ES-I3 (cell line): ENCODE results near the gene LYSMD2.
A peak's percentile ranks its signal among the peaks of the same experiment; 100 is the strongest.

Source experiments
- H3K36me3 ChIP-seq: 2 replicates; pipeline ENCODE4 v1.6.1; 2013; ENCODE audit warnings: mild to moderate bottlenecking, low read length, control low read depth, moderate library complexity; ENCODE audit not compliant: insufficient read depth
- H3K4me1 ChIP-seq: 2 replicates; pipeline ENCODE4 v1.6.1; 2013; ENCODE audit warnings: mild to moderate bottlenecking, control low read depth, low read length; ENCODE audit not compliant: insufficient read depth
- H3K9ac ChIP-seq: 2 replicates; pipeline ENCODE4 v1.6.1; 2013; ENCODE audit warnings: low read depth, mild to moderate bottlenecking, low read length, moderate library complexity
- H3K9me3 ChIP-seq: 2 replicates; pipeline ENCODE4 v1.6.1; 2013; ENCODE audit warnings: mild to moderate bottlenecking, low read length, moderate library complexity; ENCODE audit not compliant: control insufficient read depth, insufficient read depth

LYSMD2 gene

DNA sequence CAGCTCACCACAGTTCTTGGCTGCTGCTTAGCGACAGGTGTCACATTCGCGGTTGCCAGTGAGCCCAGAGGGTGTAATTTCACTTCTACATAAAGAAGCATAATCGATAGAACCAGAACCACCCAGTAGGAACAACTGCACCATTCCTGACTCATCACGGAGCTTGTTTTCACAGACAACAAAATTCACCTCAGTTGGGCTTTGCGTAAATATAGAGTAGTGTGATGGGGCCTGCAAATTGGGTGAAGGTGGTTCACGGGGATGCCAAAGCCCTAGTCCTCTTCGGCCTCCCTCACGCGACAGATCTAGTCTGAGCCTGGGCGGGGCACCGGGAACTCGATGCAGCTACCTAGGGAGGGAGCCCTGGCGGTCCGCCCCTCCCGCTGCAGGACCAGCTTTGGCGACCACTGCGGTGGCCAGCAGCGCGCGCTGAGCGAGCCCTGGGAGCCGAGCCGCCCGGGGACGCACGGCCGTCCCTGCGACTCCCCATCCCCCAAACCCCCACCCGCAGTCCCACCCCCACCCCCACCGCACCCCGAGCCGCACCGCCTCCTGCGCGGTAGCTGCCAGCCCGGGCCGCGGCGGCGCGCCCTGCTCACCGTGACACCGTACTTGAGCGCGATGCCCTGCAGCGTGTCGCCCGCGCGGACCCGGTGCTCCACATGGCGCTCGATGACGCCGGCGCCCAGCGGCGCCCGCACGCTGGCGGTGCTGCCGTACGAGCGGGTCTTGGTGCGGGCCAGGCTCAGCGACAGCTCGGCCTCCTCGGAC lies 519 bp downstream of the LYSMD2 start:
- Histone ChIP-seq H3K9ac (peak overlapping the region; percentile 76), H3K36me3 (no peaks in the 10 kb centered on the region), H3K9me3 (no peaks in the 10 kb centered on the region), H3K4me1 (no peaks in the 10 kb centered on the region)

DNA sequence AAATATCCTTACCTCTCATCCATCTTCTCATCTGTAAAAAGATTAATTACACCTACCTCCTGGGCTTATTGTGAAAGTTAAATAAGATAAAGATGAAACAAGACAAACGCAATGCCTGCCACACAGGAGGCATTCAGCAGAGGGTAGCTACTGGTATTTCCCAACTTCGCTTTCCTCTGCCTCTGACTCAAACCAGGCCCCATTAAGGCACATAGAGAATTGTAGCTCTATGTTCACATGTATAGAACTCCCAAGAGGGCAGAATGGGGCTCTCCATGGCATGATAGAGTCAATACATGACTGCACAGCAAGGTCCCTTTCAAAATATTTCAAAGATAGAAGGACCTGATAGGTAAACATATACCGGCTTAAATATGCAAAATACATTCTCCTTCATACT lies 1.4 kb downstream of the LYSMD2 start:
- no peaks in the 10 kb centered on the region for H3K36me3 ChIP-seq
- no peak overlapping the region for H3K9ac ChIP-seq
- H3K9me3 ChIP-seq, result no peaks in the 10 kb centered on the region
- no peaks in the 10 kb centered on the region for H3K4me1 ChIP-seq

DNA sequence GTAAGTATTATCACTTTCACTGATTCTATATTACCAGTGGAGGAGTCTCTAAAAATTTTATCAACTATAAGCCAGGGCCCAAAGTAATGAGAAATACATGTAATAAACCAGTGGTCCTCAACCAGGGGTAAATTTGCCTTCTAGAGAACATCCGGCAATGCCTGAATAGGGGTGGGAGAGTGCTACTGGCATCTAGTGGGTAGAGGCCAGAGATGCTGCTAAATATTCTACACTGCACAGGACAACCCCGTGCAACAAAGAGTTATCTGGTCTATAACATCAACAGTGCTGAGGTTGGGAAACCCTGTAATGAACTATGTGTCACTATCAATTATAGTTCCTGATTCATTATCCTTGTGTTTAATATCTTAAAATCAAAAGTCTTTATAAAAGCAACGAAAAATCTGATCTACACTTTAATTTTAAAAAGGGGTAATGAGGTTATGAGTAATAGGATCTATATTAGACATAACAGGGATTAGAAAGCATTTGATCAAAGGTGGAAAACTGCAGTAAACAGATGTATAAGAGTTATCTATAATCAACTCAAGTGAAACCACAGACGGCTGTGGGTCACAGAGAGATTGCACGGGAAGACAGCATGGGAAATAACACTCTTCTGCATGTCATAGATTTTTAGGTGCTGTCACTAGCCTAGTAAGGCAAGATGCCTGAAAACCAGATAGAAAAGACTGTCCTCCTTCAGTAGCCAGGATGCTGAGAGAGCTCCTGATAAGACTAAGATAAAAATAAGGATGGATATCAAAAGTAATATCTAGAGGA lies 2.0 kb downstream of the LYSMD2 start:
- Histone ChIP-seq H3K9ac (no peak overlapping the region), H3K36me3 (no peaks in the 10 kb centered on the region), H3K4me1 (no peaks in the 10 kb centered on the region), H3K9me3 (no peaks in the 10 kb centered on the region)

DNA sequence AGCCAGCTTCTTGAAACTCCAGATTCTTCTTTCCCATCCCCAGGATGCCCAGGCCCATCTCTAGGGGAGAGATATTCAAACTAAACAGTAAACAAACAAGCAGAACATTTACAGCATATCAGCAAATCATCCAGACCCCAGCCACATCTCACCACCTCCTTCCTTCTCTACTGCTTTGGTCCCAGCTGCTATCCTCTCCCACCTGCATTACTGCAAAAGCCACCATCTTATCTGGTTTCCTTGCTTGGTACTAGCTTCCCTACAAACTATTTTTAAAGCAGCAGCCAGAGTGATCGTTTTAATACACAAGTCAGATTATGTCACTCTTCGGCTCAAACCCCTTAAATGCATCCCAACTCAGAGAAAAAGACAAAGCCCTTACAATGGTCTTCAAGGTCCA lies 4.8 kb downstream of the LYSMD2 start:
- 0 out of 2 replicates have a peak, but pooled peaks cover 2% of the 10 kb centered on the region for H3K4me1 ChIP-seq
- no peak overlapping the region for H3K9ac ChIP-seq

DNA sequence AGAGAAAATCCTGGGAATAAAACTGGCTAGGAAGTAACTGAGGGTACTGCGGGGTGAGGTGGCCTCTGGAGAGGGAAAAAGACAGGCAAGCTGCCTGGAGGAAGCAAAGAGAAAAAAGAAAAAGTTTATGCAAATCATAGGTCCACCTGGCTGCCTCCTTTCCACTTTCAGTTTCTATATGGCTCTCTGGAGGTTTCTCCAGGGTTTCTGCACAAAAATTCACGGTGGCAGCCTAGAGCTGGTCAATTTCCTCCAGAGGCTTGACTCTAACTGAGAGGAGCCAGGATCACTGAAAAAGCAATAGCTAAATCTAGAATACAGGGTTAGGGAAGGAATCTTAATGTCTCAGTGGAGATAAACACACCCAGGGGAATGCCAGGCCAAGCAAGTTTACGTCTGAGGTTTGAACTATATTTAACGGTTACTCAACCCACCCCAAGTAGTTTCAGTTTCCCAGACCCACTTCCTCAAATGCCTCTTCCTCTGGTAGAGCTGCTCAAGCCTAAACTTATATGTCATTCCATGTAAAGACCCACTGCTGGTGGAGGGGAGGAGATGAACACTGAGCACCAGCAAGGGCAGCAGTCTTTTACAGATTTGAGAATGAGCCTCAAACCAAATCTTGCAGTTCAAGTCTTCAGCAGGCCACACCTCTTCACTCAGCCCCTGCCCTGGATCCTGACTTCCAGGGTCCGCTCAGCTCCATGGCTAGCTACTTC lies 5.7 kb downstream of the LYSMD2 start:
- no peaks in the 10 kb centered on the region for H3K9me3 ChIP-seq
- peaks cover 11% of the 10 kb centered on the region for H3K4me1 ChIP-seq
- H3K9ac ChIP-seq, result no peak overlapping the region
- H3K36me3 ChIP-seq, result no peaks in the 10 kb centered on the region

More for the DNA sequence above, 4.8 kb downstream of the LYSMD2 start:
- Histone ChIP-seq H3K36me3 (no peaks in the 10 kb centered on the region), H3K9me3 (no peaks in the 10 kb centered on the region)

DNA sequence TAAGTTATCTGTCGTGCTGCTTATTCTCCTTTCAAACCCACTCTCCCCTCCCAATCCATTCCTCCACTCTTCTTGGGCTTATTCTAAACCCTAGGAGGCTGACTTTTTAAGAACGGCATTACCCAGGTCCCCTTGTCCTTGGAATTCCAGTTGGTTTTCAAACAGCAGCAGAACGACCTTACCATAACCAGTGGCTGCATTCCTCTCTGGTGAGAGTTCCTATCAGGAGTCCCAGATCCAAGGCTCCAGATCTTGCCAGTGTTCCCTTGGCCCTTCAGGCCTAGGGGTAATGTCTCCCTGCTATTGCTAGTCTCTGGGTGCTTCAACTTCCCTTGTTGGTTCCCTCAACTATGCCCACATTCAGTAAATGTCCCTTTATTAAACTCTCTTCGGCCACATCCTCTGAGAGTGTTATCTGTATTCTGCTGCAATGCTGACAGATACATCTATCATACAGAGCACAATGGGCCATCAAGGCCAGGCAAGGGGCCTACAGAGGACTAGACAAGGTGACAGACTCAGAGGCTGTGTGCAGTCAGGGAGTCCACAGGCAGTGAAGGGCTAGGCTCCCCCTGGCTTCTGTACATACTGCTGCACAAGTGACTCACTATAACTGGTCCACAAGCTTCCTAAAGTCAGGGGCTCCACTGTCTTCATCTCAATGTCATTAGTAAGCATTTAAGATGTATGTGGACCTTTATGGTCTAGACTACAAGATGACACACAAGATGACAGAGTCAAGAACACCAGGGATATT lies 10.1 kb downstream of the LYSMD2 start:
- no peak overlapping the region for H3K9ac ChIP-seq
- peaks cover 19% of the 10 kb centered on the region for H3K4me1 ChIP-seq
- no peaks in the 10 kb centered on the region for H3K9me3 ChIP-seq

DNA sequence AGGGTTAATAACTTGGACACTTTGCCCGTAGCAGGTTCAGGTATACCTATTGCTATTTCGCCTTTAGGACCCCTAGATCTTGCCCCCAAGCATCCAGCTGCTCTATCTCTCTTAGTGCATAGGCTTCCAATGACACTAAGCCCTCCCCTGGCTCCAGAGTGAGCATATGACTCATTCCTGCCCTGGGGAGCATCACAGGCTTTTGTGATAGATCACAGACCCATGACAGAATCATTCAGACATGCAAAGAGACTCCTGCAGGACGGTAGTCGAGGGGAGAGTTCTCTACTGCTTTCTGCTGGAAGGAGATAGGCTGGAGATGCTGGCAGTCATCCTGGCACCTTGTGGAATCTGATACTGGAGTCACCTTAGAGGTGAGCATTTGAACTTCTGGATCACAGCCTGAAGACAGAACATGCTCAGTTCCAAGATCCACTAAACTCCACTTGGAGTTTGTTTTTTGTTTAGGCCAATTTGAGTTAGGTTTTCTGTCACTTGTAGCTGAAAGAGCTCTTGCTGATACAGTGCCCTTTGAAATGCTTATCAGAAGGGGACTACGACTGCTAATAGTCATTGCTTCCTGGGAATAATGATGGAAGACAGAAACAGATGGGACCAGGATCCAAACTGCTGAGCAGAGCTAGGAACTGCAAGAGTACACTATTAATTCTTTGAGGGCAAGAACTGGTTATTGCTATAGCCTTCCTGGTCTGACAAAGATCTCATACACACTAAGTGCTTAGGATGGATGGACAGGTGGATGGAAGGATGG lies 11.0 kb downstream of the LYSMD2 start:
- Histone ChIP-seq H3K9ac (no peak overlapping the region), H3K36me3 (no peaks in the 10 kb centered on the region), H3K9me3 (no peaks in the 10 kb centered on the region), H3K4me1 (peaks cover 19% of the 10 kb centered on the region)

More for the DNA sequence above, 10.1 kb downstream of the LYSMD2 start:
- H3K36me3 ChIP-seq, result no peaks in the 10 kb centered on the region

DNA sequence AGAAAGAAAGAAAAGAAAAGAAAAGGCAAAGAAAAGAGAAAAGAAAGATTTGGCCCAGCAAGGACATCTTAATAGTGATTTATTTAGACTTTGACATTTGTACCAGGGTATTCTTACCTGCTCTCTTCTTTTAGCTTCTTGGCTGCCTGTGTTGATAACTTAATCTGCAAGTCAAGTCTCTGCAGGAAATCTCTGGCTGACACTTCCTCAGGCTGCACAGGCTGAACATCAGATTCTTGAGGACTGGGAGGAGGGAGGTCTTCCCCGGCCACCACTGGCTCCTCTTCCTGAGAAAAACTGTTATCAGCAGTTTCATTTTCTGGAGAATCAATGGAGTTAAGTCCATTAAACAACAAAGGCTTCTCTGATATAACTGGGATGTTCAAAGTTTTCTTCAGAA lies 12.8 kb downstream of the LYSMD2 start:
- peaks cover 19% of the 10 kb centered on the region for H3K4me1 ChIP-seq
- H3K9ac ChIP-seq, result no peak overlapping the region
- H3K36me3 ChIP-seq, result no peaks in the 10 kb centered on the region

DNA sequence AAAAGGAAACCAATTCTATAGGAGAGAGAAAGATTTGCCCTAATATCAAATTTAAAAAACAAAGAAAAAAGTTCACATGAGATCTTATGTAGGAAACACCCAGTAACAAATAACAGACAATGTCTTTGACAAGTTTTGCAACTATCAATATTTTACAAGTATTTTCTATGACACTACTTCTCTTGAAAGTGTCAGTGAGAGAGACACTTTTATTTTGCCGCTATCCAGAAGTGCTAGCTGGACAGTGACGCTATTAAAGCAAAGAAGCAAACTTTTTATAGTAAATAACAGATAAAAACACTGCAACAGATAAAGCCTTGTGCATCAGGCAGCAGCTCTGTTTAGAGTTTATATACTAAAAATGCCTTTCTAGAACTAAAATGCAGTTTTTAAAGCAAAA lies 13.3 kb downstream of the LYSMD2 start:
- Histone ChIP-seq H3K36me3 (no peaks in the 10 kb centered on the region), H3K4me1 (peaks cover 19% of the 10 kb centered on the region), H3K9ac (no peak overlapping the region), H3K9me3 (no peaks in the 10 kb centered on the region)

More for the DNA sequence above, 12.8 kb downstream of the LYSMD2 start:
- H3K9me3 ChIP-seq, result no peaks in the 10 kb centered on the region

DNA sequence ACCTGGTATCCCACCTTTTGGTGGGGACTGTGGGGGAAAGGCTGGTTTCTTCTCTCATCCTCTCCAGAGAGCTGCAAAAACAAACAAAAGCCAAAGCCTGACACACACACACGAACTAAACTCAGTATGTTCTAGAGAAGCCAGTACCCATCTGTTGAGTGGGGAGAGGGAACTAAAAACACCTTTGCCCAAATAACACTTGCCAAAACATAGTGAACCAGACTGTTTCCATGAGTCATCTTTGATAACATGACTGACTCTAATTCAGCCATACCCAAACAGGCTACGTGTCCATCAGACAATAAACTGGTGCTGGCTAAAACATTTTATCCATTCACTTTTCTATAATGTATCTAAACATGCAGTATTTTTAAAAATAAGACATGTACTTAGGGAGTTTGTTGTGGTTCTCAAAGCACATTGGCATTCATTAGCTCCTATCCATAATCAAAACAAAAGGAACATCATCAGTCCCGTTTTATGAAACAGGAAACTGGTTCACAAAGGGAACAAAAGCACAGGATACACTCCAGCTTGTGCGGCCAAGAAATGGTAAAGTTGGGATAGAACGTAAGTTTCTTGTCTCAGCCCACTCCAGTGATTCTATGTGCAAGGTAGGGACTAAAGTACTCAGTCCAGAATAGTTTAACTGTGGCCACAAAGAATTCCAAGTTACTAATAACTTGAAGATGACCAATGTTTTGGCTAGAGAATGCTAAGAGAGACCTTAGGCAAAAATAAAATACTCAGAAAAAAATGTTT lies 16.1 kb downstream of the LYSMD2 start:
- no peaks in the 10 kb centered on the region for H3K36me3 ChIP-seq
- H3K9ac ChIP-seq, result no peak overlapping the region
- no peaks in the 10 kb centered on the region for H3K9me3 ChIP-seq
- peaks cover 5% of the 10 kb centered on the region; the same call in 1 of the 2 replicates for H3K4me1 ChIP-seq

DNA sequence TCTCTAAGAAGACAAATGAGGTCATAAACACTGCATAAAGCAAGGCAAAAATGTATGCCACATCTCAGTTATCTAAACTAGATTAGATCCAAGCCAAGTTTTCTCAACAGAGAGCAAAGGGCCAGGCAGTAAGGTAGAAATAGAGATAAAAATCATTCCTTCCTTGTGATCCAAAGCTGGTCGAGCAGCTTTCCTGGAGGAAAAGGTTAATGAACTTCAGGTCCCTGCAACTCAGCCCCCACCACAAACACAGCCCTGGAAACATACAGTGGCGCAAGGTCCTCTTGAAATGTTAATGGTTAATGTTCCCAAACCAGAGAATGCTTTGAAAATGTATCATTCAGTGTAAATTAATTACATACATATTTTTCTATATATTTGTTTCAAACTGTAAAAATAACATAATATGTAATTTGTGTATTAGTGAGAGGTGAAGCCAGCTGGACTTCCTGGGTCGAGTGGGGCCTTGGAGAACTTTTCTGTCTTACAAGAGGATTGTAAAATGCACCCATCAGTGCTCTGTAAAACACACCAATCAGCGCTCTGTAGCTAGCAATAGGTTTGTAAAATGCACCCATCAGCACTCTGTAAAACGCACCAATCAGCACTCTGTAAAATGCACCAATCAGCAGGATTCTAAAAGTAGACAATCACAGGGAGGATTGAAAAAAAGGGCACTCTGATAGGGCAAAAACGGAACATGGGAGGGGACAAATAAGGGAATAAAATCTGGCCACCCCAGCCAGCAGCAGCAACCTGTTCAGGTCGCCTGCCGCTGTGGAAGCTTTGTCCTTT lies 17.1 kb downstream of the LYSMD2 start:
- no peaks in the 10 kb centered on the region for H3K9me3 ChIP-seq
- H3K9ac ChIP-seq, result no peak overlapping the region
- no peaks in the 10 kb centered on the region; the same call in 1 of the 2 replicates for H3K4me1 ChIP-seq
- no peaks in the 10 kb centered on the region for H3K36me3 ChIP-seq

DNA sequence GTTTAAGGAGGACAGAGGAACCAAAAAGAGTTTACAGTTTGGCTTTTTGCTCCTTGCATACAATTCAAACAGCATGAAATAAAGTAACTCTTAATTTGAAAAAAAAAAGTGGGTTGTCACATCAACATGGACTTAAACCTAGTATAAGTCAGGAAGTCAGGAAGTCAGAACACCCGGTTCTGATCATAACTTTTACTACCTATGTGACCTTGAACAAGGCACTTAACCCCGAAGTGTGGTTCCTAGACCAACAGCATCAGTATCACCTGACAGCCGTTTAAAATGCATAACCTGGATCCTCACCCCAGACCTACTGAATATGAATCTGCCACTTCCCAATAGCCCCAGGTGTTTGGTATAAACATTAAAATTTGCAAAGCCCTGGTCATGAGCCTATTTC lies 18.7 kb downstream of the LYSMD2 start:
- no peaks in the 10 kb centered on the region for H3K36me3 ChIP-seq
- H3K4me1 ChIP-seq, result no peaks in the 10 kb centered on the region; the same call in 1 of the 2 replicates
- no peak overlapping the region for H3K9ac ChIP-seq
- H3K9me3 ChIP-seq, result no peaks in the 10 kb centered on the region
